Neuronal stem cell (in vitro differentiated cells): Measurements from ENCODE around the gene MYH9.

Experiments used
- DNase-seq: peaks from one replicate; pipeline ENCODE4 v3.0.0-alpha.2; 2013; ENCODE audit warnings: low spot score
- H2AFZ ChIP-seq: one replicate; pipeline ENCODE4 v1.6.1; 2013; ENCODE audit warnings: mild to moderate bottlenecking, low read length, inconsistent platforms
- H2AK5ac ChIP-seq: 2 replicates; pipeline ENCODE4 v1.6.1; 2013; ENCODE audit warnings: low read depth, mild to moderate bottlenecking, inconsistent platforms, low read length, moderate library complexity, mixed read lengths
- H2BK120ac ChIP-seq: 2 replicates; pipeline ENCODE4 v1.6.1; 2013; ENCODE audit warnings: low read depth, mild to moderate bottlenecking, inconsistent platforms, low read length, moderate library complexity, mixed read lengths
- H2BK12ac ChIP-seq: one replicate; pipeline ENCODE4 v1.6.1; 2013; ENCODE audit warnings: low read length, inconsistent platforms
- H2BK15ac ChIP-seq: 2 replicates; pipeline ENCODE4 v1.6.1; 2013; ENCODE audit warnings: mild to moderate bottlenecking, low read length, inconsistent platforms, mixed read lengths
- H2BK5ac ChIP-seq: one replicate; pipeline ENCODE4 v1.6.1; 2013; ENCODE audit warnings: inconsistent platforms, mild to moderate bottlenecking, low read length, moderate library complexity
- H3K14ac ChIP-seq: one replicate; pipeline ENCODE4 v1.6.1; 2013; ENCODE audit warnings: low read length, inconsistent platforms
- H3K18ac ChIP-seq: 2 replicates; pipeline ENCODE4 v1.6.1; 2013; ENCODE audit warnings: low read length, inconsistent platforms
- H3K23ac ChIP-seq: 2 replicates; pipeline ENCODE4 v1.6.1; 2013; ENCODE audit warnings: low read depth, mild to moderate bottlenecking, mixed read lengths, low read length, inconsistent platforms; ENCODE audit not compliant: poor library complexity
- H3K27ac ChIP-seq: replicated peaks from 3 replicates; pipeline ENCODE4 v1.5.1; 2013; ENCODE audit warnings: low read length, inconsistent platforms
- H3K27me3 ChIP-seq, 3 experiments: 2 replicates each; pipeline ENCODE4 v1.6.1; 2013; ENCODE audit warnings: low read length in 3 of 3, mild to moderate bottlenecking in 2 of 3, inconsistent platforms in 1 of 3, low read depth in 1 of 3, mixed read lengths in 1 of 3, moderate library complexity in 1 of 3; ENCODE audit not compliant: control insufficient read depth in 3 of 3, insufficient read depth in 3 of 3
- H3K36me3 ChIP-seq, 2 donors: replicated peaks in 1 of 2; 2 replicates each; pipeline ENCODE4 v1.6.1; 2013; ENCODE audit warnings: low read length in 2 of 2; ENCODE audit not compliant: control insufficient read depth in 2 of 2, insufficient read depth in 2 of 2
- H3K4ac ChIP-seq: 2 replicates; pipeline ENCODE4 v1.6.1; 2013; ENCODE audit warnings: inconsistent platforms, mild to moderate bottlenecking, low read length, moderate library complexity
- H3K4me1 ChIP-seq, 2 donors: 1 replicate in 1 of 2; 2 replicates in 1 of 2; pipeline ENCODE4 v1.6.1; 2013; ENCODE audit warnings: low read length in 2 of 2, low read depth in 1 of 2; ENCODE audit not compliant: control insufficient read depth in 2 of 2, insufficient read depth in 1 of 2
- H3K4me2 ChIP-seq: one replicate; pipeline ENCODE4 v1.6.1; 2013; ENCODE audit warnings: mild to moderate bottlenecking, low read length, inconsistent platforms; ENCODE audit not compliant: insufficient read depth, poor library complexity, severe bottlenecking
- H3K4me3 ChIP-seq, 2 donors: 2 replicates each; pipeline ENCODE4 v1.5.1; 2013; ENCODE audit warnings: low read length in 2 of 2, mild to moderate bottlenecking in 2 of 2, inconsistent platforms in 1 of 2, moderate library complexity in 1 of 2
- H3K79me1 ChIP-seq: one replicate; pipeline ENCODE4 v1.6.1; 2013; ENCODE audit warnings: low read depth, mild to moderate bottlenecking, inconsistent platforms, low read length, moderate library complexity
- H3K9ac ChIP-seq: one replicate; pipeline ENCODE4 v1.6.1; 2013; ENCODE audit warnings: mild to moderate bottlenecking, low read depth, low read length, inconsistent platforms; ENCODE audit not compliant: poor library complexity
- H3K9me3 ChIP-seq, 2 donors: replicated peaks in 1 of 2; 2 replicates each; pipeline versions ENCODE3 to v1.6.1; 2013; ENCODE audit warnings: low read length in 2 of 2, mild to moderate bottlenecking in 2 of 2, inconsistent platforms in 1 of 2, low read depth in 1 of 2, mixed read lengths in 1 of 2, moderate library complexity in 1 of 2; ENCODE audit not compliant: control insufficient read depth in 2 of 2, insufficient read depth in 1 of 2
- H4K8ac ChIP-seq: one replicate; pipeline ENCODE4 v1.6.1; 2013; ENCODE audit warnings: low read depth, mild to moderate bottlenecking, inconsistent platforms, low read length, moderate library complexity
- H4K91ac ChIP-seq: one replicate; pipeline ENCODE4 v1.6.1; 2013; ENCODE audit warnings: low read length, low read depth, mild to moderate bottlenecking, inconsistent platforms; ENCODE audit not compliant: poor library complexity
- WGBS, 2 donors: extraction: QIAGEN DNeasy Blood & Tissue Kit; methylation state at CpG; one replicate each; pipeline ENCODE4 v1.1.7; 2013; ENCODE audit warnings: missing lambda C conversion rate in 2 of 2, mixed read lengths in 1 of 2; ENCODE audit not compliant: insufficient read length in 2 of 2, insufficient replicate concordance in 1 of 2; ENCODE audit errors: extremely low coverage in 2 of 2; 5-methylcytosine and 5-hydroxymethylcytosine counted together

MYH9 gene

GRCh38 chr22:36347094-36347493, 40.7 kb downstream of the MYH9 start:
- no peak overlapping the region for H2BK120ac ChIP-seq
- H3K36me3 ChIP-seq = peaks cover 25 to 63% of the 10 kb centered on the region in 2 donors
- no peak overlapping the region for H4K8ac ChIP-seq
- peaks cover 28% of the 10 kb centered on the region for H3K79me1 ChIP-seq
- no peak for DNase-seq
- H3K4me2 ChIP-seq = no peak overlapping the region
- H3K9me3 ChIP-seq = peaks cover 0 to 2% of the 10 kb centered on the region in 2 donors
- H3K4ac ChIP-seq = no peak overlapping the region
- no peak overlapping the region for H3K18ac ChIP-seq
- no peak overlapping the region for H2BK5ac ChIP-seq
- H2AK5ac ChIP-seq = no peak overlapping the region
- H3K27me3 ChIP-seq = no peaks in the 10 kb centered on the region
- H3K4me1 ChIP-seq = peaks cover 4 to 26% of the 10 kb centered on the region in 2 donors
- no peak overlapping the region for H2AFZ ChIP-seq
- no peak overlapping the region for H2BK15ac ChIP-seq
- no peak overlapping the region for H3K14ac ChIP-seq
- H2BK12ac ChIP-seq = no peak overlapping the region
- no peak overlapping the region for H3K27ac ChIP-seq
- H3K23ac ChIP-seq = no peak overlapping the region
- H4K91ac ChIP-seq = no peak overlapping the region
- no peak overlapping the region for H3K4me3 ChIP-seq
- WGBS, 2 donors = no CpG with 5 or more reads among the region's 5 CpGs
- no peak overlapping the region for H3K9ac ChIP-seq

DNA sequence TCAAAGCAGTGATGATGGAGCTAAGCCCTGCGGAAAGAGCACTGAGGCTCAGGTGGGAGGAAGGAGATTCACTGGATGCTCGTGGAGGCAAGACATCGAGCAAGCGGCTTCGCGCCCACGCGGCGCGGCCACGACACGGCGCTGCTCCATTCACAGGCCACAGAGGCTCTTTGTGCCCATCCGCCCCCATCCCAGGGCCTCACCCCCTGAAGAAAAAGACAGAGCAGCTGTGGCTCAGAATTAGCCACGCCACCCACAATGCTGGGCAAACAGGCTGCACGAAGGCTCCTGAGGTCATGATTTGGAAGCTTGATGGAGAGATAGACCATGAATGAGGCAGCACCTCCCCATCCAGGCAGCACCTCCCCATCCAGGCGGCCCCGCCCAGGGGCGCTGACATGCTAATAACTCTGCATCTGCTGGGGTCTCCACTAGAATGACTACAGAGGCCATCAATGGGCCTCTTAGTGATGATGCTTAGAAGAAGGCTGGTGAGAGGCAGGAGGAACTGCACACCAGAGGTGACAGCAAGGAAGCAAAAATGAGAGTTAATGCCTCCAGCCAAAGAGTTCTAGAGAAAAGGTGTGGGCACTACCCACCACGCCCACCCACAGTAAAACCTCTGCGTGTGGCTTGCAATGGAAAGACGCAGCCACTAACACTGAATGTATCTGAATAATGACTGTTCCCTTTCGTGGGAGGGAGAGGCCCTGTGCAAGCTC, 43.5 kb downstream of the MYH9 start:
- WGBS, 2 donors = no CpG with 5 or more reads among the region's 23 CpGs
- H3K9me3 ChIP-seq = peaks cover 0 to 2% of the 10 kb centered on the region in 2 donors
- peaks cover 0 to 17% of the 10 kb centered on the region in 2 donors for H3K4me1 ChIP-seq
- DNase-seq = no peak
- no peak overlapping the region for H3K27ac ChIP-seq
- H4K8ac ChIP-seq = no peak overlapping the region
- no peak overlapping the region for H2BK15ac ChIP-seq
- peaks cover 16% of the 10 kb centered on the region for H3K79me1 ChIP-seq
- H3K4me3 ChIP-seq = no peak overlapping the region
- H4K91ac ChIP-seq = no peak overlapping the region
- no peak overlapping the region for H3K14ac ChIP-seq
- H3K18ac ChIP-seq = peak overlapping the region; percentile 83
- H2AFZ ChIP-seq = no peak overlapping the region
- no peaks in the 10 kb centered on the region for H3K27me3 ChIP-seq
- no peak overlapping the region for H3K4me2 ChIP-seq
- H3K4ac ChIP-seq = no peak overlapping the region
- no peak overlapping the region for H2AK5ac ChIP-seq
- no peak overlapping the region for H3K9ac ChIP-seq
- H3K36me3 ChIP-seq = peaks cover 42 to 90% of the 10 kb centered on the region in 2 donors
- H3K23ac ChIP-seq = peak overlapping the region; percentile 27
- no peak overlapping the region for H2BK120ac ChIP-seq
- H2BK12ac ChIP-seq = no peak overlapping the region
- no peak overlapping the region for H2BK5ac ChIP-seq

DNA sequence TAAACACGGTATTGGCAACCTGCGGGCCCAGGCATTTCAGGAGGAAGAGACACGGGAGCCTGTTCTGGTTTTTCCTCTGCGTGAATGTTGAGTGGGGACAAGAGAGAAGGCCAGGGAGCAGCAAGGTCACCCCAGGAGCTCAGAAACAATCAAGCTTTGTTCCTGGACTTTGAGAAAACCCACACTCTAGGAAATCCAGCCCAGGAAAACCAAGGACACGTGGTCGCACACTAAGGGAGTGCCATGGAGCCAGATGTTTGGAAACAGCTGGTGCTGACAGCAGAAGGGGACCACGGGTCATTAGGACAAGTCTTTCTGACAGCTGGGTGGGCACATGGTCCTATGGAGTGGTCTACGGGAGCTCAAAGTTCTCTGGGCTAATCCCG, 44.1 kb downstream of the MYH9 start:
- no peak overlapping the region for H4K8ac ChIP-seq
- DNase-seq = no peak
- no peak overlapping the region for H4K91ac ChIP-seq
- WGBS, 2 donors = no CpG with 5 or more reads among the region's 9 CpGs
- no peak overlapping the region for H2AFZ ChIP-seq
- H3K27ac ChIP-seq = no peak overlapping the region
- H3K18ac ChIP-seq = peak overlapping the region; percentile 62
- no peak overlapping the region for H3K14ac ChIP-seq
- H3K4me2 ChIP-seq = no peak overlapping the region
- no peak overlapping the region for H2AK5ac ChIP-seq
- H3K23ac ChIP-seq = no peak overlapping the region
- H3K79me1 ChIP-seq = peaks cover 16% of the 10 kb centered on the region
- no peak overlapping the region for H3K4ac ChIP-seq
- H2BK15ac ChIP-seq = no peak overlapping the region
- no peak overlapping the region for H2BK5ac ChIP-seq
- H3K9ac ChIP-seq = no peak overlapping the region
- peaks cover 40 to 91% of the 10 kb centered on the region in 2 donors for H3K36me3 ChIP-seq
- H3K9me3 ChIP-seq = peaks cover 0 to 2% of the 10 kb centered on the region in 2 donors
- H3K27me3 ChIP-seq = no peaks in the 10 kb centered on the region
- peaks cover 0 to 17% of the 10 kb centered on the region in 2 donors for H3K4me1 ChIP-seq
- H2BK120ac ChIP-seq = no peak overlapping the region
- no peak overlapping the region for H2BK12ac ChIP-seq
- no peak overlapping the region for H3K4me3 ChIP-seq

DNA sequence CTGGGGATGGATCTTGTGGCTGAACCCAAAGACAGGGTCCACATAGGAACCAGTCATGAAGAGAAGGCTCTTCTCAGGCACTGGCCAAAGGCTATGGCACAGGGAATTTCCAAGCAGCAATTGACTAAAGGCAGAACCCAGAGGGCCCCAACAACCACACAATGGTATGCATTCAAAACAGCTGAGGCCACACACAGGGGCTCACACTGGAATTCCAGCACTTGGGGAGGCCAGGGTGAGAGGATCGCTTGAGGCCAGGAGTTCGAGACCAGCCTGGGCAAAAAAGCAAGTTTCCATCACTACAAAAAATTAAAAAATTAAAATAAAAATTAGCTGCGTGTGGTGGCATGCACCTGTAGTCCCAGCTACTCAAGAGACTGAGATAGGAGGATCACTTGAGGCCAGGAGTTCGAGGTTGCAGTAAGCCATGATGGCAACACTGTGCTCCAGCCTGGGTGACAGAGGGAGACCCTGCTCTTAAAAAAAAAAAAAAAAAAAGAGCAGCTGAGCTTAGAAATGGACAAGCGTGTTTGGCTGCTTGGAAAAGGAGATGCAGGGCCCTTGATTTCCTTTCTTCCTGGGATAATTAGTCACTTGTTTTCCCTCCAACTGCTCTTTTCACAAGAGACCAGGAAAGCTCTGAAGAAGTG, 44.6 kb downstream of the MYH9 start:
- Histone ChIP-seq H3K4me3 (no peak overlapping the region), H3K4me2 (peak overlapping the region; percentile 19), H4K91ac (no peak overlapping the region), H3K18ac (no peak overlapping the region), H4K8ac (no peak overlapping the region), H2BK12ac (no peak overlapping the region), H3K23ac (no peak overlapping the region), H3K36me3 (peaks cover 38 to 89% of the 10 kb centered on the region in 2 donors), H3K27me3 (no peaks in the 10 kb centered on the region), H2BK15ac (no peak overlapping the region), H2BK5ac (no peak overlapping the region), H3K4ac (no peak overlapping the region), H2BK120ac (no peak overlapping the region), H2AK5ac (no peak overlapping the region), H3K9me3 (peaks cover 0 to 2% of the 10 kb centered on the region in 2 donors), H3K27ac (no peak overlapping the region), H3K14ac (no peak overlapping the region), H3K4me1 (peaks cover 0 to 17% of the 10 kb centered on the region in 2 donors), H3K79me1 (peaks cover 16% of the 10 kb centered on the region), H2AFZ (no peak overlapping the region), H3K9ac (no peak overlapping the region)
- DNase-seq = no peak
- no CpG with 5 or more reads among the region's 5 CpGs for WGBS, 2 donors
